DND-41 (cell line): ENCODE results near the gene NHLRC4.

ENCODE experiments used
- EZH2 ChIP-seq: IDR thresholded peaks from 3 replicates; pipeline ENCODE4 v1.6.1; 2012; ENCODE audit warnings: borderline replicate concordance, low read depth, mild to moderate bottlenecking, moderate library complexity, low read length, inconsistent platforms; ENCODE audit not compliant: severe bottlenecking
- TF ChIP-seq, protein P1 (sequence below): IDR thresholded peaks from 2 replicates; pipeline ENCODE4 v1.5.1; 2012; ENCODE audit warnings: borderline replicate concordance, low read length, moderate library complexity, mild to moderate bottlenecking; ENCODE audit not compliant: poor library complexity, severe bottlenecking; ENCODE audit errors: extremely low read depth

DNA sequence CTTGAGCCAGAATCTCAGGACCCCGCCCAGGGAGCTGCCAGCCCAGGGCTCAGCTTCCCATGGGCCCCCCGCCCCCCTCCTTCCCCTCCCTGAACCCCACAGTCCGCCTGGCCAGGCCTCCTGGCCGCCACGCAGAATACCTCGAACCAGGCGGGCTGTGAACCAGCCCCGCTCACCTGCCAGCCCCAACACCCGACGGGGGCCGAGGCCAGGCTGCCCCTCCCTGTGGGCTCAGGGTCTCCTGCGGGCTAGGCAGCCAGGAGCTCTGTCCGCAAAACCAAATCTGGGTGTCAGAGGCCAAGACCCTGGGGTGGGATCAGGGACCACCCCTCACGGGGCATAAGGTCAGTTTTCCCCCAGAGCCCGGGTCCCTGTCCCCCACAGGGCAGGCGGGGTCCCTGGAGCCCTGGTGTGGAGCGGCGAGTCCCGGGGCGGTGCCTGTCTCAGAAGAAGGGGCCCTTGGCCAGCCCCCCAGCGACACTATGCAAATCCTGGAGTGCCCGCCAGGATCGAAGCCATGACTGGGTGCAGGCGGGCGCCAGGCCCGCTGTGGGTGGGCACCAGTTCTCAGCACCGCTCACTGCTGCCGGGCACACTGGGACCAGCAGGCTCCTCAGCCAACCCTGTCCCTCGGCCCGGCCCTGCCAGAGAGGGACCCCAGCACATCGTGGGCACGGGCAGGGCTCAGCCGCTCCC is 13.1 kb upstream of the NHLRC4 start:
- TF ChIP-seq, protein P1, sequence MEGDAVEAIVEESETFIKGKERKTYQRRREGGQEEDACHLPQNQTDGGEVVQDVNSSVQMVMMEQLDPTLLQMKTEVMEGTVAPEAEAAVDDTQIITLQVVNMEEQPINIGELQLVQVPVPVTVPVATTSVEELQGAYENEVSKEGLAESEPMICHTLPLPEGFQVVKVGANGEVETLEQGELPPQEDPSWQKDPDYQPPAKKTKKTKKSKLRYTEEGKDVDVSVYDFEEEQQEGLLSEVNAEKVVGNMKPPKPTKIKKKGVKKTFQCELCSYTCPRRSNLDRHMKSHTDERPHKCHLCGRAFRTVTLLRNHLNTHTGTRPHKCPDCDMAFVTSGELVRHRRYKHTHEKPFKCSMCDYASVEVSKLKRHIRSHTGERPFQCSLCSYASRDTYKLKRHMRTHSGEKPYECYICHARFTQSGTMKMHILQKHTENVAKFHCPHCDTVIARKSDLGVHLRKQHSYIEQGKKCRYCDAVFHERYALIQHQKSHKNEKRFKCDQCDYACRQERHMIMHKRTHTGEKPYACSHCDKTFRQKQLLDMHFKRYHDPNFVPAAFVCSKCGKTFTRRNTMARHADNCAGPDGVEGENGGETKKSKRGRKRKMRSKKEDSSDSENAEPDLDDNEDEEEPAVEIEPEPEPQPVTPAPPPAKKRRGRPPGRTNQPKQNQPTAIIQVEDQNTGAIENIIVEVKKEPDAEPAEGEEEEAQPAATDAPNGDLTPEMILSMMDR: no peak
- TF ChIP-seq EZH2: no peak
